GM12864 (cell line): ENCODE data around the gene TBC1D1.

Experiments
- DNase-seq: peaks from one replicate; pipeline ENCODE4 v3.0.0-alpha.2; 2011; ENCODE audit warnings: low read depth
- H3K4me3 ChIP-seq: 2 replicates; pipeline ENCODE4 v1.5.1; 2011; ENCODE audit warnings: mild to moderate bottlenecking, low read depth, low read length, control low read depth
- CTCF ChIP-seq: IDR thresholded peaks from 2 replicates; pipeline ENCODE4 v1.5.1; 2011; ENCODE audit warnings: low read depth, mild to moderate bottlenecking, moderate library complexity, low read length, control low read depth, inconsistent platforms; ENCODE audit errors: missing control alignments

The TBC1D1 gene

GRCh38 chr4:38135201-38135600 is 244.3 kb downstream of the TBC1D1 start:
- TF ChIP-seq CTCF = no peak
- no peak for DNase-seq
- H3K4me3 ChIP-seq = no peak overlapping the region

- DNase-seq = no peak
- H3K4me3 ChIP-seq = no peak overlapping the region
- TF ChIP-seq CTCF = no peak
These were observed 245.7 kb downstream of the TBC1D1 start for GRCh38 chr4:38136604-38137003.

GRCh38 chr4:38137080-38137479 is 246.2 kb downstream of the TBC1D1 start:
- H3K4me3 ChIP-seq = no peak overlapping the region
- DNase-seq = no peak
- TF ChIP-seq CTCF = no peak

- no peak for TF ChIP-seq CTCF
- no peak overlapping the region for H3K4me3 ChIP-seq
- DNase-seq = no peak
These were observed 247.5 kb downstream of the TBC1D1 start for GRCh38 chr4:38138363-38138762.

- TF ChIP-seq CTCF = no peak
- no peak overlapping the region for H3K4me3 ChIP-seq
- DNase-seq = no peak
These were observed 248.3 kb downstream of the TBC1D1 start for GRCh38 chr4:38139187-38139586.

- no peak for DNase-seq
- TF ChIP-seq CTCF = no peak
- H3K4me3 ChIP-seq = no peak overlapping the region
These were observed 249.8 kb downstream of the TBC1D1 start for GRCh38 chr4:38140643-38141203.

- H3K4me3 ChIP-seq = no peak overlapping the region
- no peak for TF ChIP-seq CTCF
- DNase-seq = no peak
These were observed 251.1 kb downstream of the TBC1D1 start for GRCh38 chr4:38141808-38142500.
